RWPE1 (cell line): ENCODE results near the gene TSHZ2.

ENCODE experiments used
- CTCF ChIA-PET: fragments of 350-600 bp; sonication (Branson Sonifier 250); formaldehyde crosslinking; extraction: SDS; loops from one replicate; lab custom pipeline; 2021; lab: Yijun Ruan, JAX
- POLR2A ChIA-PET: fragments of 400-600 bp; formaldehyde crosslinking; extraction: SDS; loops from one replicate; lab custom pipeline; 2020; ENCODE audit warnings: antibody characterized with exemption; ENCODE audit not compliant: low non-redundant PET; lab: Yijun Ruan, JAX
- DNase-seq: peaks from one replicate; pipeline ENCODE4 v3.0.0; 2012; ENCODE audit warnings: low spot score
- H3K27ac ChIP-seq: fragments of 450-650 bp; 2 replicates; pipeline ENCODE4 v1.5.1; 2017
- CTCF ChIP-seq: fragments of 450-650 bp; conservative IDR thresholded peaks from 2 replicates; pipeline ENCODE4 v1.5.1; 2017; ENCODE audit warnings: low read depth, mild to moderate bottlenecking

The TSHZ2 gene

DNA sequence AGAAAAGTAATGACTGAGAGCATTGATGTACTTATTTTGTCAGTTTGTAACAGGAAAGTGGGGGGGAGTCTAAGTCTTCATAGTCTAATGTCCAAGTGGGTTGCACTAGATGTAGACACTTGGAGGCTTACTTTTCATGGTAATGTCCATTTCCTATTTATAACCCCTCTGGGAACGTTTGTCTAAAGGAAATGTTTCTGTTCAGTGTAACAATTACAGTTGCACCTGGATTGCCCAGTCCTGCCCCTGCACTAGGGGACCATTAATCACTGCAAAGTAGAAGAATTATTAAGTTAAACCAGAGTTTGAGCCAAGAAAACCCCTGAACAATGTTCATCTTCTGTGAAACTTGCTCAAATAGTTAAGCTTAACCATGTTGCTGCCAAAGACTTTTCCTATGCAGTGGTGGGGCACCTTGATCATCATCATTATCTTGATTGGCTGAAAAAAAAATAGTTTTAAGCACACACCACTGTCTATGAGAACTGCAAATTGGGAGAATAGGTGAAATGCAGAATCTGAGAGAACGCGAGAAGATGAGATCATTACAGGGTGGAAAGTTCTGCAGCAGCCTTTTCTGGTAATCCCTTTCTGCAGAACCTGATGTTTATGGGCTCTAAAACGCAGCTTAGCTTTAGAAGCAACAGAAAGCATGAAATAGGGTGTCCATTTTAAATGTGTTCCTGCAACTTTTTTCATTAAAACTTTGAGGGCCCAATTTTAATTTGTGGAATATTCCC is 515.5 kb downstream of the TSHZ2 start:
- TF ChIP-seq CTCF, result no peak

GRCh38 chr20:53488775-53489272 is 516.7 kb downstream of the TSHZ2 start:
- ChIA-PET CTCF (no interaction called here), POLR2A (no interaction called here)
- no peak for TF ChIP-seq CTCF
- no peak overlapping the region for H3K27ac ChIP-seq
- no peak for DNase-seq

More for the DNA sequence above, 515.5 kb downstream of the TSHZ2 start:
- POLR2A ChIA-PET, result no interaction called here
- H3K27ac ChIP-seq, result no peak overlapping the region
- CTCF ChIA-PET, result no interaction called here
- no peak for DNase-seq

DNA sequence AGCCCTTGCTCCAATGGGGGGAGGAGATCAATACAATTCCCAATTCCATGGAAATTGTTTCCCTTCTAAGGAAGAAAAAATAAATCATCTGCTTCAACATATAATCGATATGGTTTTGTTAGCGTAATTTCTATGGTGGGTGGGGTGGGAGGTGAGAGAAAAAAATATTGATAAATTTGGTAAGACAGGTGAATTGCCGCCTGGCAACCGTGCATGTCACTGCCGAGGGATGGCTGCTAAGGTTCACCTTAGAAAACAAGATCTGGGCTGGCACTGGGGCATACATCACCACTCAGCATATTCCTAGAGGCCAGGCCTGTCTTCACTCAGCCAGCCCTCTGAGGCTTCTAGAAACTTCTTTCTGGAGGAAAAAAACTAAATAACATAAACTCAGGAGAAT is 517.4 kb downstream of the TSHZ2 start:
- H3K27ac ChIP-seq, result no peak overlapping the region
- POLR2A ChIA-PET, result no interaction called here
- no peak for DNase-seq
- TF ChIP-seq CTCF, result no peak
- CTCF ChIA-PET, result no interaction called here

DNA sequence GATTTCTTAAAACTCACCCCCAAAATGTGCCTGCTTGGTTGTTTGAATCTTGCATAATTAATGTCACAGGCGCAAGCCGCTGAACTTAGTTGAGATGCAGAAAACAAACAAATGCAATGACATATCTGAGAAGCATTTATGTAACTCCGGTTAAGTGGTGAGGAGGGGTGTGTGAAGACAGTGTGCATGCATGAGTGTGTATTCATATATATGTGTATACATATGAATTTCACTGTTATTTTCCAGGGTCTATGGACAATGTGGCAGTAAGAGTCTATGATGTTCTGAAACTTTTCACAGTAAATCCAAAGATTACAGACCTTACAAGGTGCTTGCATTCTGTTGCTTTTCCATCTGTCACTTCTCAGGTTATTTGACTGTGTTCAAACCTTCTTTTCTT is 518.5 kb downstream of the TSHZ2 start:
- H3K27ac ChIP-seq, result no peak overlapping the region
- POLR2A ChIA-PET, result interaction anchor here (0.7 kb wide), 1 partner anchor 304 kb away, joined by 3 read pairs; no protein-coding TSS in a partner anchor
- no peak for TF ChIP-seq CTCF
- CTCF ChIA-PET, result interaction anchor here (0.6 kb wide), 1 partner anchor 98 kb away, joined by 3 read pairs; no protein-coding TSS in a partner anchor
- DNase-seq, result no peak

DNA sequence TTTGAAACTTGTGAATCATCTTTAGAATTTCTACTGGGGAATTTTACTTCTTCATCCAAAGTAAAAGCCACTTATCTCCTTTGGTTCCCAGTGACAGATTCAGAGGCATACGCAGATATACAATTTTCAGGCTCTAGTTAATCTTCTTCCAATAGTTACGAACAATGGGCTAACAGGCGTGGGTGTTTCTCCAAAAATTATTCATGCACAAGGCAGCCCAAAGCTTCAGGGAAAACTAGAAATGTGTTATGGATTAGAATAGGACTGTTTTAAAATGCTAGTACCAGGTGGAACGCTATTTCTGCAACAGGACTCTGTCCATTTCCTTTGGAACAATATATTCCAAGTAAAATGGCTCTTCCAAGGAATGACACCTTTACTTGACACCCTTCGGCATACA is 519.3 kb downstream of the TSHZ2 start:
- no peak for DNase-seq
- POLR2A ChIA-PET, result interaction anchor here (0.7 kb wide), 1 partner anchor 304 kb away, joined by 3 read pairs; no protein-coding TSS in a partner anchor
- H3K27ac ChIP-seq, result no peak overlapping the region
- TF ChIP-seq CTCF, result no peak
- CTCF ChIA-PET, result interaction anchor here (0.6 to 0.7 kb wide), 2 partner anchors 98 to 234 kb away, joined by 3 read pairs; no protein-coding TSS in a partner anchor

DNA sequence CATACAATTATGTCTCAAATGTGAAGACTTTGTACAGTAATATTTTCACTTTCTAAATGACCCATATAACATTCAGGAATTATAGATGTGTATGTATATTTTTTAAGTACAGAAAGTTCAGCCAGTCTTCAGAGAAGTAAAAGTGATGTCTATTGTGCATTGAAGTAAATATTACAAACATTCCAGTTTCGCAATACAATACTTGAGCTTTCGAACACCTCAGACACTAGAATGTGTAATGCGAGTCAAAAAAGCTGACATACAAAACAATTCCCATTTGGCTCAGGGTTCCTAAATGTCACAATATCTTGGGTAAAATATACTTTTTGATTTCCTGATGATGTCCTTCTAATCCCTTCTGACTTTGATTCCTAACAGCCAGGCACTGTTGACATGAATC is 520.1 kb downstream of the TSHZ2 start:
- H3K27ac ChIP-seq, result no peak overlapping the region
- DNase-seq, result no peak

More for the DNA sequence above, 520.1 kb downstream of the TSHZ2 start:
- no peak for TF ChIP-seq CTCF
- ChIA-PET CTCF (no interaction called here), POLR2A (no interaction called here)
